Transverse colon (tissue), 4 donors: ENCODE measurements around the gene PON1.

Experiments used
- EP300 ChIP-seq: sonication (generic); formaldehyde crosslinking; IDR thresholded peaks from one replicate; pipeline ENCODE4 v1.6.1; 2017; ENCODE audit warnings: antibody characterized with exemption, low read depth
- POLR2A ChIP-seq: fragments of 450-650 bp; IDR thresholded peaks from one replicate; pipeline ENCODE4 v1.6.1; 2016; ENCODE audit warnings: antibody characterized with exemption, mild to moderate bottlenecking, moderate library complexity
- POLR2AphosphoS5 ChIP-seq, 3 donors: sonication (generic); formaldehyde crosslinking; IDR thresholded peaks; one replicate each; pipeline ENCODE4 v1.6.1; 2016; ENCODE audit warnings: antibody characterized with exemption in 3 of 3
- TF ChIP-seq, protein P1 (sequence below), 5 experiments: fragments of 200-600 bp in 3 of 5; fragments of 450-650 bp in 2 of 5; sonication (generic) in 3 of 5; IDR thresholded peaks; 1 replicate in 2 of 5; 2 replicates in 3 of 5; pipeline ENCODE4 v1.5.1; 2016 to 2017; ENCODE audit warnings: antibody characterized with exemption in 5 of 5, inconsistent platforms in 3 of 5, mild to moderate bottlenecking in 2 of 5, moderate library complexity in 1 of 5

- TF ChIP-seq POLR2A (no peak), POLR2AphosphoS5 (IDR thresholded peaks at IDR 0.05) (no peak), EP300 (no peak)
- TF ChIP-seq, protein P1, sequence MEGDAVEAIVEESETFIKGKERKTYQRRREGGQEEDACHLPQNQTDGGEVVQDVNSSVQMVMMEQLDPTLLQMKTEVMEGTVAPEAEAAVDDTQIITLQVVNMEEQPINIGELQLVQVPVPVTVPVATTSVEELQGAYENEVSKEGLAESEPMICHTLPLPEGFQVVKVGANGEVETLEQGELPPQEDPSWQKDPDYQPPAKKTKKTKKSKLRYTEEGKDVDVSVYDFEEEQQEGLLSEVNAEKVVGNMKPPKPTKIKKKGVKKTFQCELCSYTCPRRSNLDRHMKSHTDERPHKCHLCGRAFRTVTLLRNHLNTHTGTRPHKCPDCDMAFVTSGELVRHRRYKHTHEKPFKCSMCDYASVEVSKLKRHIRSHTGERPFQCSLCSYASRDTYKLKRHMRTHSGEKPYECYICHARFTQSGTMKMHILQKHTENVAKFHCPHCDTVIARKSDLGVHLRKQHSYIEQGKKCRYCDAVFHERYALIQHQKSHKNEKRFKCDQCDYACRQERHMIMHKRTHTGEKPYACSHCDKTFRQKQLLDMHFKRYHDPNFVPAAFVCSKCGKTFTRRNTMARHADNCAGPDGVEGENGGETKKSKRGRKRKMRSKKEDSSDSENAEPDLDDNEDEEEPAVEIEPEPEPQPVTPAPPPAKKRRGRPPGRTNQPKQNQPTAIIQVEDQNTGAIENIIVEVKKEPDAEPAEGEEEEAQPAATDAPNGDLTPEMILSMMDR (IDR thresholded peaks at IDR 0.05): no peak
These were observed 60.5 kb downstream of the PON1 start for GRCh38 chr7:95263785-95264362.
